ENCODE results near the gene ABL2.
"Not testable (repeated sequence)": the region's sequence is repeated elsewhere in the genome, so short reads cannot be mapped to it uniquely, and the experiment has no call there.

ABL2 gene

GRCh38 chr1:179229214-179230140, at the start of gene ABL2:
ABL2 (minus strand) TSS chr1:179229677; CDS start chr1:179229397, 280 bp downstream.
- DNase-seq (ENCODE audit: low read depth in 2 of 2) = peak; percentile 26 to 35

GRCh38 chr1:179278920-179279319, 49.4 kb upstream of the ABL2 start:
- no peak for DNase-seq (ENCODE audit: low read depth in 2 of 2)

GRCh38 chr1:179274424-179274823, 44.9 kb upstream of the ABL2 start:
- DNase-seq (ENCODE audit: low read depth in 2 of 2) = not testable (repeated sequence)

DNA sequence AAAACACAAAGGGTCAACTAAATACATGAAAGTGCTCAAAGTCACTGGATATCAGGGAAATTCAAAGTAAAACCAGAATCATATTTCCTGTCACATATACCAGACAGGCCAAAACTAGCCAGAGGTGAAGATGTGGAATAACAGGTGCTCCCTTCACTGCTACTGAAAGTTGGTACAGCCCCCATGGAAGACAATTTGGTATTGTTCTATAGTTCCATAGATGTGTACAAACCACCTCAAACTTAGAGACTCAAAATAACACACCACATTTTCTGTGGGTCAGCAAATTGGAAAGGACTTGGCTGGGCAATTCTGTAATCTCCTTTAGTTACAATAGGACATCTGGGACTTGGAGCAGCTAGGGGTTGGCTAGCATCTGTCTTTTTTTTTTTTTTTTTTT, 39.6 kb upstream of the ABL2 start:
- no peak for DNase-seq (ENCODE audit: low read depth in 2 of 2)

- DNase-seq (ENCODE audit: low read depth in 2 of 2) = no peak
These were observed 35.0 kb upstream of the ABL2 start for GRCh38 chr1:179264507-179264906.

DNA sequence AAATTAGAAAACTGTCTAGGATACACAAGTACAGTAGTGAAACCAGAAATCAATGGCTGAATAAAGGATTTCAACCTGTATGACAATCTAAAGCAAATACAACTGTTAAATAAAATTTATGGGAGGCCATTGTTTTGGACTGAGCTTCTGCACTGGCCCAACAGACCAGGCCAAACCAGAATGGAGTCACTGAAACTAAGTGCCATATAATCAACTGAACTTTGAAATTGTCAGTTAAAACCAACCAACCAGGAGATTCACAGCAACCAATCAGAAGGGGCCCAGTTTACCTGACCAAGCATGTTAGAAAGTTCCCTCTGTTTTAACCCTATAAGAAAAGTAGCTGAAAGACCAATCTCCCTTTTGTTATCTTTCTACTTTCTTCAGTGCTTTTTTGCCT, 33.6 kb upstream of the ABL2 start:
- no peak for DNase-seq (ENCODE audit: low read depth in 2 of 2)

- DNase-seq (ENCODE audit: low read depth in 2 of 2) = no peak
These were observed 32.7 kb upstream of the ABL2 start for GRCh38 chr1:179262183-179262582.

GRCh38 chr1:179253286-179253972, 24.0 kb upstream of the ABL2 start:
- DNase-seq (ENCODE audit: low read depth in 2 of 2) = no peak

GRCh38 chr1:179252606-179253005, 23.1 kb upstream of the ABL2 start:
- DNase-seq (ENCODE audit: low read depth in 2 of 2) = no peak

DNA sequence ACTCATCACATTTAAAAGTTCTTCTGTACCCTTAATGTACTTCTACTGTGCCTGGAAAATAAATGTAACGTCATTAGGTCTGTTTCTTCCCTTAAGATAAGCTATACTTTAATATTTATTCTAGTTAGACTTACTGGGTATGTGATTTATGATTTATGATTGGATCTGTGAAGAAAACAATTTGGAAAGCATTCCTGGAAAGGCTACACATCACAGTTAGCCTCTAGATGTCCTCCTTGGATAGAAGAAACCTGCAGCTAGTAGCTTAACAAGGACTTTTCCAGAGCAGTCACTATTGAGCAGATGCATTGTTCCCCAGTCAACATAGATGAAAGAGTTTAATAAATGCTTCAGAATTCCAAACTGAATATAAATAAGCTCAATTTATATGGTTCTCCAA, 22.2 kb upstream of the ABL2 start:
- no peak for DNase-seq (ENCODE audit: low read depth in 2 of 2)

GRCh38 chr1:179247923-179248322, 18.4 kb upstream of the ABL2 start:
- no peak for DNase-seq (ENCODE audit: low read depth in 2 of 2)

DNA sequence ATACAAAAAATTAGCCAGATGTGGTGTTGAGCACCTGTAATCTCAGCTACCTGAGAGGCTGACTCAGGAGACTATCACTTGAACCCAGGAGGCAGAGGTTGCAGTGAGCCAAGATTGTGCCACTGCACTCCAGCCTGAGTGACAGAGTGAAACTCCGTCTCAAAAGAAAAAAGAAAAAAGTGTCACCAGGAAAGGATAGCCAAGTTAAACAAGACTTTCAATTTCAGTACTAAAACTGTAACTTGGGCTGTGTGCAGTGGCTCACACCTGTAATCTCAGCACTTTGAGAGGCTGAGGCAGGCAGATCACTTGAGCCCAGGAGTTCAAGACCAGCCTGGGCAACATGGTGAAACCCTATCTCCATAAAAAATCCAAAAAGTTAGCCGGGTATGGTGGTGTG, 15.9 kb upstream of the ABL2 start:
- not testable (repeated sequence) for DNase-seq (ENCODE audit: low read depth in 2 of 2)

DNA sequence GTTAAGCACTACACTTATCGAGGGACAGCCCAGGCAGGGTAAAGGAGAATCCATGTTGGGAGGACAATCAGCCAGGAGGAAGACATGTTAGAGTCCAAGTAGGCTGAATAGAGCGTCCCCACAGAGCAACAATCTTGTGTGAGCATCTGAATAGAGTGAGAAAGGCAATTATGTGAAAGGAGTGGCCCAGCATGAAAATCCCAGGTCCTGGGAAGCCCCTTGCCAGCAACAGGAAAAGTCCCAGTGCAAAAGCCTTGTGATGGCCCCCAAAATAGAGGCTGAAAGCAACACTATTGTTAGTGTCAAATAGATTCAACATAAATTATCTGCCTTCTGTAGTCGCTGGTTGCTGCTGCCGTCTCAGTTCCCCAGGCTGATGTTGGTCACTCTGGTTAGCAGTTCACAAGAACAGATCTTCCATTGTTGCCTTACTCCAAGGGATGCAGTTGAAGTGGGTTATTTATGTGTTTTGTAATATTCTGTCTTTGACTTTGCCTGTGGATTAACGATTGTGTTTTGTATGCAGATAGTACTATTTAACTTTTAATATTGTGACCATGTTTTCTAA, 12.1 kb upstream of the ABL2 start:
- no peak for DNase-seq (ENCODE audit: low read depth in 2 of 2)

GRCh38 chr1:179237222-179237621, 7.7 kb upstream of the ABL2 start:
- no peak for DNase-seq (ENCODE audit: low read depth in 2 of 2)

GRCh38 chr1:179234863-179235262, 5.4 kb upstream of the ABL2 start:
- no peak for DNase-seq (ENCODE audit: low read depth in 2 of 2)

- no peak for DNase-seq (ENCODE audit: low read depth in 2 of 2)
These were observed 2.4 kb upstream of the ABL2 start for GRCh38 chr1:179231923-179232322.

DNA sequence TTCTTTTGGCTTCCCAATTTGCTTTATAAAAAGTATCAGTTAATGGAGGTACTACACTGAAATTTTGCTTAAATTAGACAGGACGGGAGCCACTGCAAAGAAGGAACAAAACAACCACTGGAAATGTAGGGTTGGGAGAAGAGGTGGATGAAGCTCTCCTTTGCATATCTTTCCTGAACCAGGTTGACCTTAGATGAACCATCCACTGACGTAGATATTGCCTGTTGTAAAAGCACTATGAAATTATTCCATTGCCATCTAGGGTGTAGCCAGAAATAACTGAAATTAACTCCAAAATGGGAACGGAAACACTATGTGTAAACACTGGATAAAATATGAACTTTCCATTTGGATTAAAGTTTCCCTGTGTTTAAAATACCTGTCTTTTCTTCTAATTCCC, 1.2 kb upstream of the ABL2 start:
- no peak for DNase-seq (ENCODE audit: low read depth in 2 of 2)

- no peak for DNase-seq (ENCODE audit: low read depth in 2 of 2)
These were observed 774 bp upstream of the ABL2 start for GRCh38 chr1:179230251-179230650.

DNA sequence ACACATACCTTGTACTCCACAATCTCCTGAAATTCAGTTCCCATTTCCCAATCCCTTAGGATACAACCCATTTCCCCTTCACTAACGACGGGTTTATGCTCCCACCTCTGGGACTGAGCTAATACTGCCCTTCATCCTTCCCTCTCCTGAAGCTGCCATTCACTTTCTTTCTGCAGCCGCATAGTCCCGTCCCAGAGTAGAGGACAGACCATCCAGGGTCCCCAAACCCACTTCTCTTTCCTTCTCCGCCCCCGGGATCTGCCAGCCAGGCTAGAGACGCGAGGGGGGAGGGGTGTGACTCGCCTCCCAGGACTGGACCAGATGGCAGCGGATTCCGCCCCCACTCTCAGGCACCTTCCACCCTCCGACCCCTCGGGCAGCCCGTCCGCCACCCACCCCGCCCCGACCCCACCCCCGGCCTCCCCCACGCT, 679 bp downstream of the ABL2 start:
- DNase-seq (ENCODE audit: low read depth in 2 of 2) = peak; percentile 12 to 13

DNA sequence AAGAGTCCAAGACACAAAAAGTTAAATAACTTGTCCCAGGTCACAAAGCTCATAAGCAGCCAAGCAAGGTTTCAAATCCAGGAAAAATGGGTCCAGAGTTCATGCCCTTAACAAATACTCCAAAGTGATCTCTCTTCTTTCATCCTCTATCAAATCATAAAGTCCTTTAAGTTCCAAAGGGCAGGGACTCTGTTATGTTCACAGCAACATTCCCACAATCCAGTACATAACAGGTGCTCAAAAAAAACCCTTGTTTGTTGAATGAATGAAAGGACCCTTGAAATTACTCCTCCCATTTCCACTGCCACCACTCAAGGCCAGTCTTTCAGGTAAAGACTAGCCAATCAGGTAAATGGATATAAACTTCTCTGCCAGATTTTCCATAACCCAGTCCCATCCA, 2.7 kb downstream of the ABL2 start:
- DNase-seq (ENCODE audit: low read depth in 2 of 2) = no peak

DNA sequence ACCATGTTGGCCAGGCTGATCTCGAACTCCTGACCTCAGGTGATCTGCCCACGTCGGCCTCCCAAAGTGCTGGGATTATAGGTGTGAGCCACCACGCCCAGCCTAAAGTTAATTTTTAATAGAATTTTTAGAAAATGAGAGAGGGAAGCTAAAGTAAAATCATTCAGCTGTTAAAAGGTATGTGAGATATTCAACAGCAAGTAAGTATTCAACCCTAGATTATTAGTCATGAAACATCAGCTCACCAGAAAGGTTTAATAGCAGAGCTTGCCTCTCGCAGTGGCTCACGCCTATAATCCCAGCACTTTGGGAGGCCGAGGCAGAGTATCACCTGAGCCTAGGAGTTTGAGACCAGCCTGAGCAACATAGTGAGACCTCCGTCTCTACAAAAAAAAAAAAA, 5.0 kb downstream of the ABL2 start:
- DNase-seq (ENCODE audit: low read depth in 2 of 2) = not testable (repeated sequence)

- DNase-seq (ENCODE audit: low read depth in 2 of 2) = not testable (repeated sequence)
These were observed 8.4 kb downstream of the ABL2 start for GRCh38 chr1:179221121-179221520.

Measured in activated CD4-positive, alpha-beta T cell treated with anti-CD3 and anti-CD28 coated beads for 24 hours (primary cell).